GM10266 (cell line): ENCODE data around the gene GJD2.

Source experiments
- DNase-seq: peaks from one replicate; pipeline ENCODE4 v3.0.0; 2012; ENCODE audit errors: extremely low spot score
- CTCF ChIP-seq: IDR thresholded peaks from 2 replicates; pipeline ENCODE4 v1.5.1; 2012; ENCODE audit warnings: mild to moderate bottlenecking, low read depth; ENCODE audit not compliant: control insufficient read depth, insufficient read depth; ENCODE audit errors: missing control alignments

GJD2 gene

GRCh38 chr15:34754674-34755418 is at the start of gene GJD2:
Gene GJD2, minus strand, starts transcription at chr15:34754998. Its CDS starts 510 bp downstream, at chr15:34754488.
- no peak for TF ChIP-seq CTCF
- no peak for DNase-seq

GRCh38 chr15:34804113-34804512 is 49.3 kb upstream of the GJD2 start:
- no peak for DNase-seq
- no peak for TF ChIP-seq CTCF

- no peak for TF ChIP-seq CTCF
These were observed 48.3 kb upstream of the GJD2 start for GRCh38 chr15:34802803-34803750.

DNA sequence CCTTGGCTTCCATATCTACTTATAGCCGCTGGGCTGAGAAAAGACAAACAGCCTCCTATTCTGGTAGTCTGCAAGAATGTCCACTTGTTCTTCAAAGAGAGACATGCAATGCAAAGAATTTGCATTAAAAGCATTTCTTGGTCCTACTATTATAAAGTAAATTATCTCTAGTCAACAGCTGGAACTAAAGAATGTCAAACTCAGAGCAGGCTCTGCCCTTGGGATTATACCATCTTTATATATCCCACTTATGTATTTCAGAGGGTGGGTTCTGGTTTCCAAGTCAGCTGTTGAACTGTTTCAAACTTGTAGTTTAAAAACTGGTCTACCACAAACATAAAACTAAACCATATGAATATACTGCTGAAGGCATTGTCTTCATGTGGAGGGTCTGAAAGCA is 47.6 kb upstream of the GJD2 start:
- no peak for DNase-seq
- TF ChIP-seq CTCF, result no peak

More at GRCh38 chr15:34802803-34803750, 48.3 kb upstream of the GJD2 start:
- DNase-seq, result no peak

- no peak for DNase-seq
- TF ChIP-seq CTCF, result no peak
These were observed 44.6 kb upstream of the GJD2 start for GRCh38 chr15:34799149-34800101.

GRCh38 chr15:34796847-34797435 is 42.1 kb upstream of the GJD2 start:
- TF ChIP-seq CTCF, result no peak
- DNase-seq, result no peak
